Activated T-helper 2 cell treated with anti-CD3 and anti-CD28 coated beads, Interferon-gamma antibody, Interleukin-2, Interleukin-4, amounts not matched to agents 10 μg/mL and 5 μg/mL and 100 μg/mL, durations not matched to agents 14 hours and 24 hours and 36 hours (primary cell): Measurements from ENCODE around the gene ART5. TPM values are rescaled to one million over a fixed set of nuclear protein-coding genes. Genes with fewer than 3 reads are reported as not detected.
A peak's percentile ranks its signal among the peaks of the same experiment; 100 is the strongest.
"Not testable (repeated sequence)": the region's sequence is repeated elsewhere in the genome, so short reads cannot be mapped to it uniquely, and the experiment has no call there.

ENCODE experiments used
- DNase-seq: peaks from one replicate; pipeline ENCODE4 v3.0.0; 2021; ENCODE audit warnings: low spot score
- H3K27ac Mint-ChIP-seq: one replicate; pipeline ENCODE4 v1.8.0; 2021; ENCODE audit warnings: mixed read lengths
- H3K27me3 Mint-ChIP-seq: one replicate; pipeline ENCODE4 v1.8.0; 2021; ENCODE audit warnings: low read depth, mixed read lengths
- H3K36me3 Mint-ChIP-seq: one replicate; pipeline ENCODE4 v1.8.0; 2021; ENCODE audit warnings: low read depth, mixed read lengths
- H3K4me1 Mint-ChIP-seq: one replicate; pipeline ENCODE4 v1.8.0; 2021; ENCODE audit warnings: low read depth, mixed read lengths
- H3K4me3 Mint-ChIP-seq: one replicate; pipeline ENCODE4 v1.8.0; 2021; ENCODE audit warnings: low read depth, mild to moderate bottlenecking, moderate library complexity, mixed read lengths
- H3K9me3 Mint-ChIP-seq: one replicate; pipeline ENCODE4 v1.8.0; 2021; ENCODE audit warnings: mixed read lengths
- intact Hi-C: fragments of 100-400 bp; cut with micrococcal nuclease; formaldehyde crosslinking; loops from one replicate; pipeline ENCODE4 v1.15.1; 2023
- total RNA-seq: library from RNA; stranded (reverse); gene quantifications from 2 replicates; pipeline ENCODE4 v1.2.3, GENCODE V29; 2022

The ART5 gene
- total RNA-seq, 1 donor from 2014 or later, result not detected

DNA sequence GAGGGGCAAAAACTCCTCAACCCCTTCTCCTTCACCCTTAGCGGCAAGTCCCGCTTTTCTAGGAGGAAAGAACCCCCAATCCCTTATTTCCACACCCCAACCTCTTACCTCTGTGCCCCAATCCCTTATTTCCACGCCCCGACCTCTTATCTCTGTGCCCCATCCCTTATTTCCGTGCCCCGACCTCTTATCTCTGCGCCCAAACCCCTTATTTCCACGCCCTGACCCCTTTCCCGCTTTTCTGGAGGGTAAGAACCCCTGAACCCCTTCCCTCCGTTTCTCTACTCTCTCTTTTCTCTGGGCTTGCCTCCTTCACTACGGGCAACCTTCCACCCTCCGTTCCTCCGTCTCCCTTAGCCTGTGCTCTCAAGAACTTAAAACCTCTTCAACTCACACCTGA is 7.1 kb upstream of the ART5 start:
- intact Hi-C loops, H3K4me1 Mint-ChIP-seq, H3K36me3 Mint-ChIP-seq, H3K4me3 Mint-ChIP-seq, DNase-seq, H3K9me3 Mint-ChIP-seq, H3K27ac Mint-ChIP-seq: not testable (repeated sequence)
- peaks cover 46% of the 10 kb centered on the region for H3K27me3 Mint-ChIP-seq

GRCh38 chr11:3645552-3645951 is 3.8 kb upstream of the ART5 start:
- no peaks in the 10 kb centered on the region for H3K36me3 Mint-ChIP-seq
- H3K4me3 Mint-ChIP-seq, result no peak overlapping the region
- peaks cover 57% of the 10 kb centered on the region for H3K27me3 Mint-ChIP-seq
- DNase-seq, result no peak
- H3K4me1 Mint-ChIP-seq, result peaks cover 5% of the 10 kb centered on the region
- H3K9me3 Mint-ChIP-seq, result no peaks in the 10 kb centered on the region
- intact Hi-C loops, result no loop called here
- no peak overlapping the region for H3K27ac Mint-ChIP-seq

DNA sequence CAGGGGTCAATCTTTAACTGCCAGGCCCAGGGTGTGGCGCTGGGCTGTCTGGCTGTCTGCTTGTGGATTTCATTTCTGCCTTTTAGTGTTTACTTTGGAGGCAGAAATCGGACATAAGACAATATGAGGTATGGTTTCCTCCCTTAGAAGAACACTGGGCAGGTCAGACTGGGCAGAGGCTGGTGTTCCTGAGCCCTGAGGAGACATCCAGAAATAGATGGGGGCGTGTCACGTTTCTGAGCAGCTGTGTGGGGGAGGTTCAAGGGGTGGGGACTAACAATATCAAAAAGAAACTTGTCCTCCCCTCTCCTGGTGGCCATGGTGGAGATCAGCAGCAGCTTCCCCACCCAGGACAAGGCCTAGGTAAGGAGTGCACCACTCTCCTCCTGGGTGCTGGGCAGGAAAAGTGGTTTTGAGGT is 3.0 kb upstream of the ART5 start, which contains the start of gene ART1:
Gene ART1 (plus strand): TSS at position 312 of the 419 bp plus-strand sequence. CDS start 14,086 bp downstream, outside the sequence.
- no peak for DNase-seq
- peaks cover 53% of the 10 kb centered on the region for H3K27me3 Mint-ChIP-seq
- no peak within 1 kb of the TSS for H3K4me3 Mint-ChIP-seq
- H3K4me1 Mint-ChIP-seq, result peaks cover 5% of the 10 kb centered on the region
- H3K36me3 Mint-ChIP-seq, result no peaks in the 10 kb centered on the region
- H3K27ac Mint-ChIP-seq, result no peak within 1 kb of the TSS
- H3K9me3 Mint-ChIP-seq, result no peaks in the 10 kb centered on the region
- intact Hi-C loops, result no loop called here

GRCh38 chr11:3643102-3643546 is 1.3 kb upstream of the ART5 start:
- intact Hi-C loops, H3K4me3 Mint-ChIP-seq: not testable (repeated sequence)

GRCh38 chr11:3642071-3642951 is 519 bp upstream of the ART5 start:
- intact Hi-C loops, result no loop called here
- Mint-ChIP-seq H3K4me1 (peaks cover 5% of the 10 kb centered on the region), H3K9me3 (no peaks in the 10 kb centered on the region), H3K4me3 (peak overlapping the region; percentile 41), H3K27me3 (peaks cover 38% of the 10 kb centered on the region), H3K36me3 (no peaks in the 10 kb centered on the region), H3K27ac (no peak overlapping the region)
- DNase-seq, result peak; percentile 64

More at GRCh38 chr11:3643102-3643546, 1.3 kb upstream of the ART5 start:
- not testable (repeated sequence) for DNase-seq, H3K27ac Mint-ChIP-seq, H3K36me3 Mint-ChIP-seq, H3K9me3 Mint-ChIP-seq, H3K4me1 Mint-ChIP-seq
- H3K27me3 Mint-ChIP-seq, result peaks cover 40% of the 10 kb centered on the region

DNA sequence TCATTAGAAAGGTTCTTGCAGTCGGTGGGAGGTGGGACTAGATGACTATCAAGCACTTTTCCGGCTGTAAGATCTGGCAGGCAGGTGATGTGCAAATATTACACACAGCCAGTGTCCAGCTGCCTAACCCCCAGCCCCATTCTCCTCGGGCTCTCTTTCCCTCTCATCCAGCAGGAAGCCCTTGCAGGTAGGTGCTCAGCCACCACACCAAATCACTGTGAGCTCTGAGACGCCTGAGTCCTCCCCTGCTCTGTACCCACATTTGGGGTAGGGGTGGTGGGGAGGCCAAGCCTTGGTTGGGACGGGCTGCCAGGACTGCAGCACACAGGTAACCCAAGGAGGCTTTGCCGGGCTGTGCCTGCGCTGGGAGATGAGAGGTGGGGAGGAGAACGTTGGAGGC is 601 bp downstream of the ART5 start:
- intact Hi-C loops, result no loop called here
- no peaks in the 10 kb centered on the region for H3K36me3 Mint-ChIP-seq
- H3K9me3 Mint-ChIP-seq, result no peaks in the 10 kb centered on the region
- peak overlapping the region; percentile 51 for H3K4me3 Mint-ChIP-seq
- no peak for DNase-seq
- peaks cover 5% of the 10 kb centered on the region for H3K4me1 Mint-ChIP-seq
- H3K27ac Mint-ChIP-seq, result no peak overlapping the region
- H3K27me3 Mint-ChIP-seq, result peaks cover 34% of the 10 kb centered on the region

GRCh38 chr11:3639841-3640240 is 2.0 kb downstream of the ART5 start:
- H3K4me3 Mint-ChIP-seq, result no peak overlapping the region
- no peaks in the 10 kb centered on the region for H3K36me3 Mint-ChIP-seq
- intact Hi-C loops, result no loop called here
- H3K27ac Mint-ChIP-seq, result no peak overlapping the region
- peaks cover 5% of the 10 kb centered on the region for H3K4me1 Mint-ChIP-seq
- peaks cover 26% of the 10 kb centered on the region for H3K27me3 Mint-ChIP-seq
- no peak for DNase-seq
- no peaks in the 10 kb centered on the region for H3K9me3 Mint-ChIP-seq

- H3K27ac Mint-ChIP-seq, result no peak overlapping the region
- DNase-seq, result no peak
- no peak overlapping the region for H3K4me3 Mint-ChIP-seq
- H3K4me1 Mint-ChIP-seq, result peaks cover 6% of the 10 kb centered on the region
- H3K9me3 Mint-ChIP-seq, result no peaks in the 10 kb centered on the region
- intact Hi-C loops, result no loop called here
- peaks cover 17% of the 10 kb centered on the region for H3K27me3 Mint-ChIP-seq
- no peaks in the 10 kb centered on the region for H3K36me3 Mint-ChIP-seq
These were observed 3.3 kb downstream of the ART5 start for GRCh38 chr11:3638513-3638912.

DNA sequence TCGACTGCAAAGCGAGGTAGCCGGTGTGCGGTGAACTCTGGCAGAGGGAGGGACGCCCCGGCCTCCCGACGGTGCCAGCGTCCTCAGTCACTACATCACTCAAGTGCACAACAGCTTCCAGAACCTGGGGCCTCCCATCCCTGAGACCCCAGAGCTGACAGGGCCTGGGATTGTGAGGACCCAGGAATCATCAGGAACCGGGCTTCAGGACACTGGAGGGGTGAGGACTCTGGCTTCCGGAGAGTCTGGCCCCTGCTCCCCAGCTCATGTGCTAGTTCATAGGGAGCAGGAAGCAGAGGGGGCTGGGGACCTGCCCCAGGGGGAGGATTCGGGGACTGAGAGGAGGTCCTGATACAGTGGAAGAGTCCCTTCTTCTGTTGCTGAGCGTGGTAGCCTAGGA is 4.6 kb downstream of the ART5 start:
- intact Hi-C loops, result no loop called here
- Mint-ChIP-seq H3K9me3 (no peaks in the 10 kb centered on the region), H3K4me3 (no peak overlapping the region), H3K36me3 (no peaks in the 10 kb centered on the region), H3K27me3 (peaks cover 11% of the 10 kb centered on the region), H3K4me1 (peaks cover 2% of the 10 kb centered on the region), H3K27ac (no peak overlapping the region)
- DNase-seq, result no peak

- Mint-ChIP-seq H3K36me3 (no peaks in the 10 kb centered on the region), H3K4me3 (no peak overlapping the region), H3K27ac (no peak overlapping the region), H3K27me3 (peaks cover 5% of the 10 kb centered on the region), H3K9me3 (no peaks in the 10 kb centered on the region), H3K4me1 (peaks cover 2% of the 10 kb centered on the region)
- no peak for DNase-seq
- intact Hi-C loops, result no loop called here
These were observed 6.0 kb downstream of the ART5 start for GRCh38 chr11:3635641-3636375.

DNA sequence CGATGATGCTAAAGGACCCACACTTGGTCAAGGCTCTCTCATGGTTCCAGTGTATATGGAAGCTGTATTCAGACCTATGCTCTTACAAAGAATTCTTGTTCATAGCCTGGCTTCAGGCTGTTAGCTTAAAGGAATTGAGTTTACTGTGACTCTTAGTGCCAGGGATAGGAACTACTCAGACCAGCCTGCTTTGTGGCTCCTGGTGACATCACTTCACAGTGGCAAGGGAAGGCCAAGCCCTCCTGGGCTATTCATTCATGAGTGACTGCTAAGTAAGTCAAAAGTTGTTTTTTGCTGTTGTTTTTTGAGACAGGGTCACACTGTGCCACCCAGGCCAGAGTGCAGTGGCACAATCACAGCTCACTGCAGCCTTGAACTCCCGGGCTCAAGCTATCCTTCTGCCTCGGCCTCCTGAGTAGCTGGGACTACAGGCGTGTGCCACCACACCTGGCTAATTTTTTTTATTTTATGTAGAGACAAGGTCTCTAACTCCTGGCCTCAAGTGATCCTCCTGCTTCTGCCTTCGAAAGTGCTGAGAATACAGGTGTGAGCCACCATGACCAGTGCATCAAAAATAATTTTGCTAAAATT is 9.6 kb downstream of the ART5 start:
- Mint-ChIP-seq H3K27ac (no peak overlapping the region), H3K36me3 (no peaks in the 10 kb centered on the region), H3K27me3 (peaks cover 5% of the 10 kb centered on the region), H3K9me3 (no peaks in the 10 kb centered on the region), H3K4me3 (no peak overlapping the region), H3K4me1 (peaks cover 2% of the 10 kb centered on the region)
- intact Hi-C loops, result no loop called here
- no peak for DNase-seq

- Mint-ChIP-seq H3K36me3 (no peaks in the 10 kb centered on the region), H3K4me1 (peaks cover 2% of the 10 kb centered on the region), H3K4me3 (no peak overlapping the region), H3K27me3 (peaks cover 10% of the 10 kb centered on the region), H3K27ac (no peak overlapping the region), H3K9me3 (no peaks in the 10 kb centered on the region)
- intact Hi-C loops, result no loop called here
- DNase-seq, result no peak
These were observed 10.5 kb downstream of the ART5 start for GRCh38 chr11:3631331-3631730.

DNA sequence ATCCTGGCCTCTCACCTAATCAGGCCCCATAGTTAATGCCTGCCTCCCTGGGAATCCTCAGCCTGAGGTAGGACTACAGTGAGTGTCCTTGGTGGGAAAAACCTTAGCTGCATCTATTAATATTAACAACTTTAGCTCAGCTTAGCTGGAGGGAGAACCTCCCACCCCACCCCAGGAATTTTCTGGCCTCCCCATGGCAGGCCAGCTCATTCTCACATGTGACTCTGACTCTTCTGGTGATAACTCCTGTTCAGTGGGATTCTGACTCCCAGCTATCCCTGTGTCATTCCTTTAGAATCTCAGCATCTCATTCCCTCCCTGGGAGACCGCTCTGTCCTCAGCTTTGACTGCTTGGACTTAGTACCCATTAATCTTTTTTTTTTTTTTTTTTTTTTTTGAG is 14.5 kb downstream of the ART5 start:
- no peak overlapping the region for H3K27ac Mint-ChIP-seq
- no peaks in the 10 kb centered on the region for H3K36me3 Mint-ChIP-seq
- no peak overlapping the region for H3K4me3 Mint-ChIP-seq
- no peak for DNase-seq
- H3K4me1 Mint-ChIP-seq, result no peaks in the 10 kb centered on the region
- peaks cover 4% of the 10 kb centered on the region for H3K27me3 Mint-ChIP-seq
- no peaks in the 10 kb centered on the region for H3K9me3 Mint-ChIP-seq
- intact Hi-C loops, result no loop called here
